Right lobe of liver (tissue), 6 donors: Measurements from ENCODE around the gene GUCY2D. TPM values are rescaled to one million over a fixed set of nuclear protein-coding genes. Genes with fewer than 3 reads are reported as not detected.
"Not testable (repeated sequence)": the region's sequence is repeated elsewhere in the genome, so short reads cannot be mapped to it uniquely, and the experiment has no call there.

Source experiments
- ATAC-seq, 4 donors: fragments of 200-7000 bp; cut with Tn5 transposase; one replicate each; pipeline ENCODE4 v1.9.1; 2020; ENCODE audit warnings: mild to moderate bottlenecking in 4 of 4, moderate library complexity in 4 of 4
- DNase-seq, 3 donors: peaks; one replicate each; pipeline ENCODE4 v3.0.0-alpha.2; 2020
- H3K27ac ChIP-seq, 3 donors: fragments of 200-600 bp; one replicate each; pipeline ENCODE4 v1.8.0; 2022
- H3K27me3 ChIP-seq, 2 donors: fragments of 200-600 bp; one replicate each; pipeline ENCODE4 v1.8.0; 2022
- H3K36me3 ChIP-seq, 4 donors: fragments of 200-600 bp; sonication (generic) in 1 of 4; one replicate each; pipeline versions ENCODE4 v1.5.1 to v1.8.0; 2017 to 2022; ENCODE audit warnings: control low read depth in 1 of 4
- H3K4me1 ChIP-seq, 4 donors: fragments of 200-600 bp; sonication (generic) in 1 of 4; one replicate each; pipeline versions ENCODE4 v1.5.1 to v1.8.0; 2017 to 2022; ENCODE audit warnings: control low read depth in 1 of 4
- H3K4me3 ChIP-seq, 3 donors: fragments of 200-600 bp; one replicate each; pipeline ENCODE4 v1.8.0; 2022
- H3K9me3 ChIP-seq, 4 donors: fragments of 200-600 bp; sonication (generic) in 1 of 4; one replicate each; pipeline versions ENCODE4 v1.5.1 to v1.8.0; 2017 to 2022; ENCODE audit warnings: control low read depth in 1 of 4
- CTCF ChIP-seq, 4 donors: fragments of 200-600 bp in 3 of 4; fragments of 450-650 bp in 1 of 4; IDR thresholded peaks; one replicate each; pipeline versions ENCODE4 v1.5.1 to v1.8.0; 2016 to 2022; ENCODE audit warnings: antibody characterized with exemption in 4 of 4, mild to moderate bottlenecking in 2 of 4
- POLR2A ChIP-seq: fragments of 450-650 bp; IDR thresholded peaks from one replicate; pipeline ENCODE4 v1.6.1; 2017; ENCODE audit warnings: antibody characterized with exemption, mild to moderate bottlenecking
- WGBS: methylation state at CpG from one replicate; pipeline ENCODE4 v1.1.6; 2018; ENCODE audit warnings: low coverage, low lambda C conversion rate; ENCODE audit not compliant: insufficient coverage; ENCODE audit errors: missing lambda C conversion rate; 5-methylcytosine and 5-hydroxymethylcytosine counted together
- intact Hi-C, 2 donors: fragments of 100-400 bp; cut with DNase I; formaldehyde crosslinking; loops; one replicate each; pipeline versions ENCODE4 v1.11.2 to v1.14.1; 2022
- long read RNA-seq: library from polyadenylated mRNA; unstranded; transcript quantifications from one replicate; pipeline ENCODE4 v2.0.0, GENCODE V29; 2019
- total RNA-seq, 6 experiments: library from RNA; depleted of rRNA in 2 of 6; stranded (reverse); fragments of >200 nt in 2 of 6; fragmentation: NEBNext Ultra II Directional in 3 of 6; extraction: Animal tissue kit (Norgen Biotek cat#: 25700) in 3 of 6; gene quantifications; one replicate each; pipeline versions ENCODE4 v1.1.0 to v1.2.4, GENCODE V29; 2016 to 2023
- donor health status: DM: no; HTN: yes; CAD: no.
- donor health status: DM: no; HTN: no; CAD: no.
- donor health status: DM: no; HTN: no; CAD: no.
- donor health status: DM: no; HTN: yes; CAD: no.
- donor health status: DM: no; HTN: yes; CAD: no.

Gene GUCY2D
- under 1 TPM in 1 of 6 experiments, not detected in 5; 0.33 TPM for total RNA-seq
- long read RNA-seq = 0 reads

- peak in 1 of 3 donors; percentile 45 for DNase-seq
- H3K36me3 ChIP-seq = no peaks in the 10 kb centered on the region
- TF ChIP-seq CTCF (IDR thresholded peaks at IDR 0.05) (no peak), POLR2A (no peak)
- H3K27ac ChIP-seq = no peak within 1 kb of the TSS
- intact Hi-C loops = no loop called here
- no peak within 1 kb of the TSS for H3K4me3 ChIP-seq
- WGBS = 23% methylated on average over 12 of the region's 18 CpGs
- ATAC-seq = peak; percentile 26 to 65 (median 44)
- peaks cover 0 to 20% (median 0%) of the 10 kb centered on the region in 4 donors for H3K4me1 ChIP-seq
- H3K27me3 ChIP-seq = no peaks in the 10 kb centered on the region
- H3K9me3 ChIP-seq = no peaks in the 10 kb centered on the region
Observed at GRCh38 chr17:8001976-8002720, at the start of gene GUCY2D. TSS of gene GUCY2D (plus strand) at chr17:8002615. CDS start at chr17:8003048, 433 bp downstream.

DNA sequence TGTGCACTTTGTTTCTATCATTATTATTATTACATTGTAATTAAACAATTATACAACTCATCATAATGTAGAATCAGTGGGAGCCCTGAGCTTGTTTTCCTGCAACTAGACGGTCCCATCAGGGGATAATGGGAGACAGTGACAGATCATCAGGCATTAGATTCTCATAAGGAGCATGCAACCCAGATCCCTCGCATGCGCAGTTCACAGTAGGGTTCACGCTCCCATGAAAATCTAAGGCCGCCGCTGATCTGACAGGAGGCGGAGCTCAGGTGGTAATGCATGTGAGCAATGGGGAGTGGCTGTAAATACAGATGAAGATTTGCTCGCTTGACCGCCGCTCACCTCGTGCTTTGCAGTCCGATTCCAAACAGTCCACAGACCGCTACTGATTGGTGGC, 49.1 kb upstream of the GUCY2D start:
- H3K27ac ChIP-seq, H3K4me3 ChIP-seq, H3K27me3 ChIP-seq, H3K4me1 ChIP-seq, DNase-seq, ATAC-seq, H3K36me3 ChIP-seq, intact Hi-C loops, H3K9me3 ChIP-seq: not testable (repeated sequence)
- 91% methylated on average over 8 of the region's 13 CpGs for WGBS

DNA sequence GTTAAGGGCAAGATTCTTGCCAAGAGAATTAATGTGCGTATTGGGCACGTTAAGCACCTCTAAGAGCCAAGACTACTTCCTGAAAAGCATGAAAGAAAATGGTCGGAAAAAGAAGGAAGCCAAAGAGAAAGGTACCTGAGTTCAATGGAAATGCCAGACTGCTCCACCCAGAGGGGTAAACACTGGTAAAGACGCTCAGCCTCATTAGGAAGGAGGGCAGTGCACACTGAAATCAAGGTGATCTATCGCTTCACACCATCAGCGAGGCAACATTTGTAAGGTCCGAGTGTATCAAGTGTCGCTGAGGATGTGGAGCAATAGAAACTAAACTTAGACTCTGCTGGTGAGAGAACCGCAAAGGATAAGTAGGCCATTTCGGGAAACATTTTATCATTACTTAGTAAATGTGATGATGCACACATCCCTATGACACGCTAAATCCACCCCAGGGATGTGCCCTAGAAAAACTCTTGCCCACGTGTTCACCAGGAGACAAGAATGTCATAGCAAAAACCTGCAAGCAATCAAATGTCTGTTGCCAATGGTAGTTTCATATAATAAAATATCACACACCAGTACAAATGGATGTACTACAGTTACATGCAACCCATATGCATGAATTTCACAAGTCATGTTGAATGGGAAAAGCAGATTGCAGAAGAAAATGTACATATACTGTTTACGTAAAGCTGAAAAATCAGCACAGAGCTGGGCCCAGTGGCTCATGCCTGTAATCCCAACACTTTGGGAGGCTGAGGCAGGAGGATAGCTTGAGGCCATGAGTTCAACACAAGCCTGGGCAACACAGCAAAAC, 46.8 kb upstream of the GUCY2D start:
- no peaks in the 10 kb centered on the region for H3K9me3 ChIP-seq
- ATAC-seq (no peak), DNase-seq (no peak)
- H3K27ac ChIP-seq = no peak overlapping the region
- H3K36me3 ChIP-seq = no peaks in the 10 kb centered on the region
- H3K4me3 ChIP-seq = no peak overlapping the region
- TF ChIP-seq CTCF (IDR thresholded peaks at IDR 0.05) (no peak), POLR2A (no peak)
- 65% methylated on average over 10 of the region's 13 CpGs for WGBS
- H3K27me3 ChIP-seq = no peaks in the 10 kb centered on the region
- intact Hi-C loops = no loop called here
- no peaks in the 10 kb centered on the region for H3K4me1 ChIP-seq

DNA sequence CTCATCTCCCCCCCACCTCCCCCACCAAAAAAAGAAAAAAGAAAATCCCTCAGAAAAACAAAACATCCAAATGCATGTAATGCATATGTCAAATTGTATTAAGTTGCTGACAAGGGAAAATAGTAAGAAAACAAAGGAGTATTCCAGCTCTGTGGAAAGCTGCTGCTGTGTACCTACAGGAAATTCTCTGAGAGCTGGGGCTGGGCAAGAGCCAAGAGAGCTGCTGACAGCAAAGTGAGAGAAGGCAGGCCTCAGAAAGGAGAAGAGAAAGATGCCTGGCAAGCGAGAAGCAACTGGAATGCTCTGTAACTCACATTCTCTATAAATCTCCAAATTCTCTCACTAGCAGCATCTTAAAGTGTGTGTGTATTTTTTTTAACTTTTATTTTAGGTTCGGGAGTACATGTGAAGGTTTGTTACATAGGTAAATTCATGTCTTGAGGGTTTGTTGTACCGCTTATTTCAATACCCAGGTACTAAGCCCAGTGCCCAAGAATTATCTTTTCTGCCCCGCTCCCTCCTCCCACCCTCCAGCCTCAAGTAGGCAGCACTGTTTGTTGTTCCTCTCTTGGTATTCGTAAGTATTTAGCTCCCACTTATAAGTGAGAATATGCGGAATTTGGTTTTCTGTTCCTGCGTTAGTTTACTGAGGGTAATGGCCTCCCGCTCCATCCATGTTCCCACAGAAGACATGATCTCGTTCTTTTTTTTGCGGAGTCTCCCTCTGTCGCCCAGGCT, 46.0 kb upstream of the GUCY2D start:
- 70% methylated on average over 11 of the region's 11 CpGs for WGBS

More for the DNA sequence above, 46.0 kb upstream of the GUCY2D start:
- Histone ChIP-seq H3K4me3 (no peak overlapping the region), H3K9me3 (no peaks in the 10 kb centered on the region), H3K27me3 (no peaks in the 10 kb centered on the region), H3K27ac (no peak overlapping the region), H3K36me3 (no peaks in the 10 kb centered on the region), H3K4me1 (no peaks in the 10 kb centered on the region)
- TF ChIP-seq CTCF (IDR thresholded peaks at IDR 0.05) (no peak), POLR2A (no peak)
- peak in 1 of 4 donors; percentile 24 for ATAC-seq
- no peak for DNase-seq
- intact Hi-C loops = no loop called here
